ENCODE results near the gene TRIO.

TRIO gene

DNA sequence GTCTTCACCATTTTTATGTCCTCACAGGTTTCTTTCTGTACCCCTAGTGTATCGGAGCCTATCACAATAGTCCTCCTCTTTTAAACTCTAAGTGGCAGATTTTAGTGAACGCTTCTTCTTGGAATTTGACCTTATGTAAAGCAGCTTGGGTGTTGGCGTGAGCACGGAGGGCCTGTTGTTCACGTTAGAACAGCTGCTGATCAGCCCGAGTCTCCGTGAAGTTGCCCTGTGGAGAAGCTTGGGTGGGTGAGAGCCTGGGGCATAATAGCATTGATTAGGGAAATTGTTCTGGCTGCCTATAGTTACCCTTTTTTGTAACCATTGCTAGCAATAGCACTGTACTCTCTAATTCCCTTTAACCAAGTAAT lies 271.5 kb downstream of the TRIO start:
- no peaks in the 10 kb centered on the region for H3K9me3 ChIP-seq (ENCODE audit: insufficient read depth, low read length, severe bottlenecking)
- no peak overlapping the region for H3K4me3 ChIP-seq (ENCODE audit: low read depth in 1 of 2, low read length in 2 of 2)
- H3K9ac ChIP-seq (ENCODE audit: low read depth, low read length) = no peak overlapping the region
- DNase-seq = no peak
- no peak overlapping the region for H2AFZ ChIP-seq (ENCODE audit: low read depth, low read length)
- no peak overlapping the region for H3K27ac ChIP-seq (ENCODE audit: low read length)
- no peaks in the 10 kb centered on the region for H3K4me1 ChIP-seq (ENCODE audit: insufficient read depth, low read length)
- H4K20me1 ChIP-seq (ENCODE audit: insufficient read depth, low read length) = no peaks in the 10 kb centered on the region
- no peaks in the 10 kb centered on the region for H3K36me3 ChIP-seq (ENCODE audit: insufficient read depth, low read length)
- no peak for ATAC-seq (ENCODE audit: insufficient read depth, low read depth)
- H3K27me3 ChIP-seq (ENCODE audit: insufficient read depth, low read length, poor library complexity) = no peaks in the 10 kb centered on the region
- TF ChIP-seq, protein P1, sequence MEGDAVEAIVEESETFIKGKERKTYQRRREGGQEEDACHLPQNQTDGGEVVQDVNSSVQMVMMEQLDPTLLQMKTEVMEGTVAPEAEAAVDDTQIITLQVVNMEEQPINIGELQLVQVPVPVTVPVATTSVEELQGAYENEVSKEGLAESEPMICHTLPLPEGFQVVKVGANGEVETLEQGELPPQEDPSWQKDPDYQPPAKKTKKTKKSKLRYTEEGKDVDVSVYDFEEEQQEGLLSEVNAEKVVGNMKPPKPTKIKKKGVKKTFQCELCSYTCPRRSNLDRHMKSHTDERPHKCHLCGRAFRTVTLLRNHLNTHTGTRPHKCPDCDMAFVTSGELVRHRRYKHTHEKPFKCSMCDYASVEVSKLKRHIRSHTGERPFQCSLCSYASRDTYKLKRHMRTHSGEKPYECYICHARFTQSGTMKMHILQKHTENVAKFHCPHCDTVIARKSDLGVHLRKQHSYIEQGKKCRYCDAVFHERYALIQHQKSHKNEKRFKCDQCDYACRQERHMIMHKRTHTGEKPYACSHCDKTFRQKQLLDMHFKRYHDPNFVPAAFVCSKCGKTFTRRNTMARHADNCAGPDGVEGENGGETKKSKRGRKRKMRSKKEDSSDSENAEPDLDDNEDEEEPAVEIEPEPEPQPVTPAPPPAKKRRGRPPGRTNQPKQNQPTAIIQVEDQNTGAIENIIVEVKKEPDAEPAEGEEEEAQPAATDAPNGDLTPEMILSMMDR (IDR thresholded peaks at IDR 0.05; ENCODE audit: borderline replicate concordance, extremely low read depth, low read length, poor library complexity, severe bottlenecking) = no peak
- no peak overlapping the region for H3K4me2 ChIP-seq (ENCODE audit: insufficient read depth, low read length)
- no peaks in the 10 kb centered on the region for H3K79me2 ChIP-seq (ENCODE audit: insufficient read depth, low read length)

DNA sequence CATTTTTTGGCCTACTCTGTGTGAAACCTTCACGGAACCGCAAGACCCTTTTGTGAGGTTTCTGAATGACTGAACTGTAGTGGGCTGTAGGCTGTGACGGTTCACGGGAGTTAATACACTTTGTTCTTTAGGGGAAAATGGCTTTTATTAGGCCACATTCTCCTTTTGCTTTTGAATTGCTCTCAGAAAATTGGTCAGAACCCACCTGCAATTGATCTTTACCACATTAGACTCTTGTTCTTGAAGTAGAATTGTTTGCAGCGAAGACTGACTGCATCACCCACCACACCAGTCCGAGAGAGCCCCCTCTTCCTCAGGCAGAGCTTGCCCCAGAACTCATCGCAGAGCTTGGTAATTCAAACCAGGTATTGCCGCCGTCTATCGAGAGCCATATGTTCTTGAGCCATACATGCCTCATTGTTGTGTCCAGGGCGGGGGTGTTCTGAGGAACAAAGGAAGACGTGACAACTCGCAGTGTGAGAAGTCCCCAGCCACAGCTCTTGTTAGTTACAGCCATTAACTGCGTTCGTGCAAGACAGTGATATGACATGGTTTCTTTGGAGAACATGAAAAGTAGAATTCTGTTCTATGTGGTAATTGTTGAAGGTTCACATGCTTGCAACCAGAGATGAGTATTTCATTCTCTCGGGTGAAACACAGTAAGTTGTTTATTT lies 272.0 kb downstream of the TRIO start:
- no peaks in the 10 kb centered on the region for H4K20me1 ChIP-seq (ENCODE audit: insufficient read depth, low read length)
- H3K4me3 ChIP-seq (ENCODE audit: low read depth in 1 of 2, low read length in 2 of 2) = no peak overlapping the region
- H2AFZ ChIP-seq (ENCODE audit: low read depth, low read length) = no peak overlapping the region; the same call in 1 of the 2 replicates
- H3K27me3 ChIP-seq (ENCODE audit: insufficient read depth, low read length, poor library complexity) = no peaks in the 10 kb centered on the region
- H3K36me3 ChIP-seq (ENCODE audit: insufficient read depth, low read length) = no peaks in the 10 kb centered on the region
- no peak overlapping the region for H3K4me2 ChIP-seq (ENCODE audit: insufficient read depth, low read length)
- H3K4me1 ChIP-seq (ENCODE audit: insufficient read depth, low read length) = no peaks in the 10 kb centered on the region
- no peak overlapping the region for H3K9ac ChIP-seq (ENCODE audit: low read depth, low read length)
- ATAC-seq (ENCODE audit: insufficient read depth, low read depth) = no peak
- H3K27ac ChIP-seq (ENCODE audit: low read length) = no peak overlapping the region
- TF ChIP-seq, protein P1 (IDR thresholded peaks at IDR 0.05; ENCODE audit: borderline replicate concordance, extremely low read depth, low read length, poor library complexity, severe bottlenecking) = no peak
- no peak for TF ChIP-seq EZH2 (IDR thresholded peaks at IDR 0.05; ENCODE audit: borderline replicate concordance, low read depth, low read length, severe bottlenecking)
- no peaks in the 10 kb centered on the region for H3K79me2 ChIP-seq (ENCODE audit: insufficient read depth, low read length)
- no peak for DNase-seq
- no peaks in the 10 kb centered on the region for H3K9me3 ChIP-seq (ENCODE audit: insufficient read depth, low read length, severe bottlenecking)

DNA sequence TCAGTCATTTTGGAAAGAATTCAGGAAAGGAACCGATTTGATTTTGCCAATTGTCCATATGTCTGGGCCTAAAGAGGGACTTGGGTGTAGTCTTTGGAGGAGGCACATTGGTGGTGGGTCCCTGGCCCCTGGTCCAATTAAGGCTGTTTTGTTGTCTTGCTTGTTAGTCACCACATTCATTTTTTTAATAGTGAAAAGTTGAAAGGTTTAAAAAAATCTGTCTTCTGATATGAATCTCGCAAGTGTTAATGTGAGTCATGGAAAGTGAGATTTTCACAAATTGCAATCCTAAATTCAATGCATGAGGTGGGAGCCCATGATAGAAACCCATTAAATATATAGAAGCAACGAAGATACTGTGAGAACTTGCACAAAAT lies 272.5 kb downstream of the TRIO start:
- Histone ChIP-seq H3K4me1 (ENCODE audit: insufficient read depth, low read length) (no peaks in the 10 kb centered on the region), H3K27me3 (ENCODE audit: insufficient read depth, low read length, poor library complexity) (no peaks in the 10 kb centered on the region), H3K79me2 (ENCODE audit: insufficient read depth, low read length) (no peaks in the 10 kb centered on the region), H3K9ac (ENCODE audit: low read depth, low read length) (no peak overlapping the region), H3K4me3 (ENCODE audit: low read depth in 1 of 2, low read length in 2 of 2) (no peak overlapping the region), H3K27ac (ENCODE audit: low read length) (no peak overlapping the region), H3K4me2 (ENCODE audit: insufficient read depth, low read length) (no peak overlapping the region), H4K20me1 (ENCODE audit: insufficient read depth, low read length) (no peaks in the 10 kb centered on the region), H3K36me3 (ENCODE audit: insufficient read depth, low read length) (no peaks in the 10 kb centered on the region), H3K9me3 (ENCODE audit: insufficient read depth, low read length, severe bottlenecking) (no peaks in the 10 kb centered on the region), H2AFZ (ENCODE audit: low read depth, low read length) (no peak overlapping the region)
- ATAC-seq (ENCODE audit: insufficient read depth, low read depth) (no peak), DNase-seq (no peak)
- no peak for TF ChIP-seq EZH2 (IDR thresholded peaks at IDR 0.05; ENCODE audit: borderline replicate concordance, low read depth, low read length, severe bottlenecking)
- TF ChIP-seq, protein P1 (IDR thresholded peaks at IDR 0.05; ENCODE audit: borderline replicate concordance, extremely low read depth, low read length, poor library complexity, severe bottlenecking) = no peak
